CD4-positive, alpha-beta memory T cell (primary cell): Measurements from ENCODE around the gene DBF4. TPM values are rescaled to one million over a fixed set of nuclear protein-coding genes. Genes with fewer than 3 reads are reported as not detected.
A peak's percentile ranks its signal among the peaks of the same experiment; 100 is the strongest.
"Not testable (repeated sequence)": the region's sequence is repeated elsewhere in the genome, so short reads cannot be mapped to it uniquely, and the experiment has no call there.

Source experiments
- CTCF ChIA-PET: fragments of 350-600 bp; sonication (Branson Sonifier 250); formaldehyde crosslinking; loops from one replicate; lab custom pipeline; 2021; ENCODE audit warnings: inconsistent platforms; ENCODE audit not compliant: partially characterized antibody; lab: Charles Lee
- POLR2A ChIA-PET: fragments of 350-600 bp; sonication (Branson Sonifier 250); formaldehyde crosslinking; loops from one replicate; lab custom pipeline; 2021; ENCODE audit not compliant: partially characterized antibody; lab: Charles Lee
- DNase-seq, 5 donors: peaks; one replicate each; pipeline versions ENCODE4 v3.0.0 to v3.0.0-alpha.2; 2020 to 2022; ENCODE audit warnings: mixed read lengths in 1 of 5
- H3K27ac ChIP-seq: one replicate; pipeline ENCODE4 v1.7.0; 2013; ENCODE audit warnings: low read depth, low read length
- H3K27me3 ChIP-seq: 2 replicates; pipeline ENCODE4 v1.7.0; 2013; ENCODE audit warnings: mild to moderate bottlenecking, low read length, moderate library complexity; ENCODE audit not compliant: insufficient read depth
- H3K36me3 ChIP-seq: 2 replicates; pipeline ENCODE4 v1.7.0; 2013; ENCODE audit warnings: mild to moderate bottlenecking, low read length, moderate library complexity; ENCODE audit not compliant: insufficient read depth
- H3K4me1 ChIP-seq: 2 replicates; pipeline ENCODE4 v1.7.0; 2013; ENCODE audit warnings: mild to moderate bottlenecking, low read length, moderate library complexity; ENCODE audit not compliant: insufficient read depth
- H3K4me3 ChIP-seq, 2 donors: one replicate each; pipeline ENCODE4 v1.7.0; 2013; ENCODE audit warnings: low read length in 2 of 2, mild to moderate bottlenecking in 1 of 2
- H3K9me3 ChIP-seq, 2 donors: one replicate each; pipeline ENCODE4 v1.7.0; 2013; ENCODE audit warnings: low read length in 2 of 2, control low read depth in 1 of 2; ENCODE audit not compliant: control insufficient read depth in 1 of 2
- H3K27ac Mint-ChIP-seq, 7 donors: one replicate each; pipeline ENCODE4 v1.8.0; 2020 to 2021; ENCODE audit warnings: mixed read lengths in 7 of 7, mild to moderate bottlenecking in 6 of 7, inconsistent platforms in 3 of 7, moderate library complexity in 3 of 7
- H3K27me3 Mint-ChIP-seq, 2 donors: one replicate each; pipeline ENCODE4 v1.8.0; 2020 to 2021; ENCODE audit warnings: mixed read lengths in 2 of 2
- H3K36me3 Mint-ChIP-seq, 2 donors: one replicate each; pipeline ENCODE4 v1.8.0; 2020 to 2021; ENCODE audit warnings: mixed read lengths in 2 of 2, inconsistent platforms in 1 of 2, mild to moderate bottlenecking in 1 of 2
- H3K4me1 Mint-ChIP-seq, 4 donors: one replicate each; pipeline ENCODE4 v1.8.0; 2020 to 2021; ENCODE audit warnings: mixed read lengths in 4 of 4, mild to moderate bottlenecking in 1 of 4
- H3K4me3 Mint-ChIP-seq, 8 donors: one replicate each; pipeline ENCODE4 v1.8.0; 2020 to 2021; ENCODE audit warnings: mixed read lengths in 8 of 8, mild to moderate bottlenecking in 7 of 8, moderate library complexity in 6 of 8, inconsistent platforms in 3 of 8
- H3K9me3 Mint-ChIP-seq, 8 donors: one replicate each; pipeline ENCODE4 v1.8.0; 2020 to 2021; ENCODE audit warnings: mixed read lengths in 8 of 8, mild to moderate bottlenecking in 5 of 8, inconsistent platforms in 3 of 8, moderate library complexity in 1 of 8
- intact Hi-C: fragments of 100-400 bp; cut with micrococcal nuclease; formaldehyde crosslinking; loops from one replicate; pipeline ENCODE4 v1.15.1; 2023
- polyA plus RNA-seq, 2 donors: library from polyadenylated mRNA; unstranded; fragments of 300-500 nt; fragmentation: Illumina TruSeq; gene quantifications; one replicate each; pipeline ENCODE4 v1.2.3, GENCODE V29; 2021
- total RNA-seq, 2 experiments: library from RNA; stranded (reverse); gene quantifications; one replicate each; pipeline ENCODE4 v1.2.3, GENCODE V29; 2021

Gene DBF4
- total and polyA plus RNA-seq, 4 experiments from 2014 or later, result 25.3 to 29.1 (median 27.9) TPM

DNA sequence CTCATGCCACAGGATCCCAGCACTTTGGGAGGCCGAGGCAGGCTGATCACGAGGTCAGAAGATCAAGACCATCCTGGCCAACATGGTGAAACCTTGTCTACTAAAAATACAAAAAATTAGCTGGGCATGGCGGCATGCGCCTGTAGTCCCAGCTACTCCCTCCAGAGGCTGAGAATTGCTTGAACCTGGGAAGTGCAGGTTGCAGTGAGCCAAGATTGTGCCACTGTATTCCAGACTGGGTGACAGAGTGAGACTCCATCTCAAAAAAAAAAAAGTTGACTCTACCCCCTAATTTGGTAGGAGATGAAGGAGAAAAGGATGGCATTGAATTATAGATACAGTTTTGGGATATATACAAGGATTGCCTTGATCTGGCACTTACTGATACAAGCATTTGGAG, 32.5 kb downstream of the DBF4 start:
- H3K36me3 ChIP-seq, DNase-seq, H3K4me1 Mint-ChIP-seq, H3K9me3 ChIP-seq, H3K4me1 ChIP-seq, H3K27me3 ChIP-seq, POLR2A ChIA-PET, H3K9me3 Mint-ChIP-seq, CTCF ChIA-PET, H3K27me3 Mint-ChIP-seq, intact Hi-C loops, H3K4me3 ChIP-seq, H3K27ac Mint-ChIP-seq, H3K27ac ChIP-seq: not testable (repeated sequence)
- peak overlapping the region in 1 of 8 donors; percentile 22 for H3K4me3 Mint-ChIP-seq
- peaks cover 16 to 21% of the 10 kb centered on the region in 2 donors for H3K36me3 Mint-ChIP-seq

GRCh38 chr7:87912121-87912520, 35.8 kb downstream of the DBF4 start:
- no peaks in the 10 kb centered on the region for H3K9me3 Mint-ChIP-seq

GRCh38 chr7:87918740-87919139, 42.4 kb downstream of the DBF4 start:
- intact Hi-C loops, result no loop called here
- CTCF ChIA-PET, result interaction anchor here (1.6 kb wide), 1 partner anchor 47 kb away, joined by 3 read pairs; no protein-coding TSS in a partner anchor
- Histone ChIP-seq H3K9me3 (no peaks in the 10 kb centered on the region), H3K4me3 (no peak overlapping the region), H3K36me3 (no peaks in the 10 kb centered on the region), H3K27me3 (no peaks in the 10 kb centered on the region), H3K27ac (no peak overlapping the region), H3K4me1 (no peaks in the 10 kb centered on the region)
- no peak overlapping the region for H3K4me3 Mint-ChIP-seq
- no peaks in the 10 kb centered on the region for H3K4me1 Mint-ChIP-seq
- no peak overlapping the region for H3K27ac Mint-ChIP-seq
- POLR2A ChIA-PET, result no interaction called here
- no peaks in the 10 kb centered on the region for H3K9me3 Mint-ChIP-seq
- H3K36me3 Mint-ChIP-seq, result no peaks in the 10 kb centered on the region
- DNase-seq, result no peak
- H3K27me3 Mint-ChIP-seq, result peaks cover 1 to 2% of the 10 kb centered on the region in 2 donors

More at GRCh38 chr7:87912121-87912520, 35.8 kb downstream of the DBF4 start:
- peaks cover 2% of the 10 kb centered on the region for H3K4me1 ChIP-seq
- no peak for DNase-seq
- POLR2A ChIA-PET, result no interaction called here
- Mint-ChIP-seq H3K27me3 (no peaks in the 10 kb centered on the region), H3K4me1 (peaks cover 0 to 5% (median 0%) of the 10 kb centered on the region in 4 donors), H3K27ac (no peak overlapping the region), H3K4me3 (no peak overlapping the region), H3K36me3 (peaks cover 6 to 9% of the 10 kb centered on the region in 2 donors)
- intact Hi-C loops, result no loop called here
- no peaks in the 10 kb centered on the region for H3K36me3 ChIP-seq
- CTCF ChIA-PET, result no interaction called here
- H3K27me3 ChIP-seq, result no peaks in the 10 kb centered on the region
- H3K9me3 ChIP-seq, result no peaks in the 10 kb centered on the region
- no peak overlapping the region for H3K27ac ChIP-seq
- no peak overlapping the region for H3K4me3 ChIP-seq

DNA sequence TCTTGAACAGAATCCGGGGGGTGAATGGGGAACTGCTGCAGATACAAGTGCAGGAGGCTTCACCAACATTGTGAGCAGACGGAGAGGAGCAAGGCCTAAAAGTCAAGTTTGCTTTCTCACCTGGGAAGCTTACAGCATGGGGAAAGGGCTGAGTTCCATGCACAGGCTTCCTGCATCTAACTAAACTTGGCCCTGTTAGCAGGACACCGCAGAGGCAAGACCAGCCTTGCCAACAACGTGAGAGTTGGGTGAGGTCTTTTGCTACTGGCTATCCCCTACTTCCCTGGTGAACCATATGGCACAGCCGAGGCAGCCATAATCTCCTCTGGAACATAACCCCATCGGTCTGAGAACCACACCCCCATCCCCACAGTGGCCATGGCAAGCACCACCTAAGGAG, 43.6 kb downstream of the DBF4 start:
- Mint-ChIP-seq H3K27ac (no peak overlapping the region), H3K27me3 (peaks cover 1 to 2% of the 10 kb centered on the region in 2 donors), H3K9me3 (no peaks in the 10 kb centered on the region), H3K4me3 (no peak overlapping the region), H3K4me1 (no peaks in the 10 kb centered on the region), H3K36me3 (no peaks in the 10 kb centered on the region)
- no peaks in the 10 kb centered on the region for H3K4me1 ChIP-seq
- POLR2A ChIA-PET, result no interaction called here
- intact Hi-C loops, result no loop called here
- DNase-seq, result no peak
- no peaks in the 10 kb centered on the region for H3K9me3 ChIP-seq
- H3K27ac ChIP-seq, result no peak overlapping the region
- no peaks in the 10 kb centered on the region for H3K36me3 ChIP-seq
- CTCF ChIA-PET, result interaction anchor here (1.3 kb wide), 1 partner anchor 10 kb away, joined by 4 read pairs; no protein-coding TSS in a partner anchor
- no peaks in the 10 kb centered on the region for H3K27me3 ChIP-seq
- H3K4me3 ChIP-seq, result no peak overlapping the region

- peaks cover 1 to 2% of the 10 kb centered on the region in 2 donors for H3K27me3 Mint-ChIP-seq
- intact Hi-C loops, result no loop called here
- no peaks in the 10 kb centered on the region for H3K4me1 Mint-ChIP-seq
- H3K36me3 Mint-ChIP-seq, result no peaks in the 10 kb centered on the region
- no peaks in the 10 kb centered on the region for H3K4me1 ChIP-seq
- H3K27me3 ChIP-seq, result no peaks in the 10 kb centered on the region
- H3K4me3 Mint-ChIP-seq, result no peak overlapping the region
- H3K9me3 Mint-ChIP-seq, result no peaks in the 10 kb centered on the region
- CTCF ChIA-PET, result interaction anchor here (1.3 kb wide), 1 partner anchor 10 kb away, joined by 4 read pairs; no protein-coding TSS in a partner anchor
- H3K27ac ChIP-seq, result no peak overlapping the region
- no peak overlapping the region for H3K4me3 ChIP-seq
- no peak overlapping the region for H3K27ac Mint-ChIP-seq
- POLR2A ChIA-PET, result no interaction called here
- DNase-seq, result no peak
- H3K9me3 ChIP-seq, result no peaks in the 10 kb centered on the region
- H3K36me3 ChIP-seq, result no peaks in the 10 kb centered on the region
Observed at GRCh38 chr7:87920578-87920977, 44.3 kb downstream of the DBF4 start.

GRCh38 chr7:87922759-87923395, 46.6 kb downstream of the DBF4 start:
- H3K9me3 ChIP-seq, intact Hi-C loops, H3K4me1 ChIP-seq, H3K36me3 Mint-ChIP-seq, H3K9me3 Mint-ChIP-seq, H3K4me3 Mint-ChIP-seq, H3K27me3 Mint-ChIP-seq, H3K27ac Mint-ChIP-seq, H3K27ac ChIP-seq, DNase-seq, H3K4me3 ChIP-seq, POLR2A ChIA-PET, H3K4me1 Mint-ChIP-seq, CTCF ChIA-PET, H3K27me3 ChIP-seq, H3K36me3 ChIP-seq: not testable (repeated sequence)

- no peaks in the 10 kb centered on the region for H3K36me3 ChIP-seq
- intact Hi-C loops, result no loop called here
- H3K36me3 Mint-ChIP-seq, result no peaks in the 10 kb centered on the region
- CTCF ChIA-PET, result interaction anchor here (1.2 kb wide), 1 partner anchor 40 kb away, joined by 3 read pairs; no protein-coding TSS in a partner anchor
- no peak overlapping the region for H3K4me3 ChIP-seq
- H3K27ac Mint-ChIP-seq, result no peak overlapping the region
- no peak overlapping the region for H3K4me3 Mint-ChIP-seq
- H3K4me1 Mint-ChIP-seq, result no peaks in the 10 kb centered on the region
- no peaks in the 10 kb centered on the region for H3K4me1 ChIP-seq
- H3K27me3 Mint-ChIP-seq, result peaks cover 0 to 2% of the 10 kb centered on the region in 2 donors
- POLR2A ChIA-PET, result no interaction called here
- no peaks in the 10 kb centered on the region for H3K9me3 Mint-ChIP-seq
- no peaks in the 10 kb centered on the region for H3K9me3 ChIP-seq
- no peak for DNase-seq
- H3K27me3 ChIP-seq, result no peaks in the 10 kb centered on the region
- H3K27ac ChIP-seq, result no peak overlapping the region
Observed at GRCh38 chr7:87926581-87927461, 50.5 kb downstream of the DBF4 start.
